Large intestine (tissue), 3 donors: ENCODE data around the gene PSG3. TPM values are rescaled to one million over a fixed set of nuclear protein-coding genes. Genes with fewer than 3 reads are reported as not detected.
"Not testable (repeated sequence)": the region's sequence is repeated elsewhere in the genome, so short reads cannot be mapped to it uniquely, and the experiment has no call there.

Source experiments
- DNase-seq, 2 donors: peaks; one replicate each; pipeline versions ENCODE4 v3.0.0 to v3.0.0-alpha.2; 2013
- H3K27ac ChIP-seq: one replicate; pipeline ENCODE4 v1.5.1; 2013; ENCODE audit warnings: low read length
- H3K27me3 ChIP-seq: 2 replicates; pipeline ENCODE4 v1.6.1; 2013; ENCODE audit warnings: low read length; ENCODE audit not compliant: control insufficient read depth, insufficient read depth
- H3K36me3 ChIP-seq: 2 replicates; pipeline ENCODE4 v1.6.1; 2013; ENCODE audit warnings: low read length; ENCODE audit not compliant: control insufficient read depth, insufficient read depth
- H3K4me1 ChIP-seq: one replicate; pipeline ENCODE4 v1.6.1; 2013; ENCODE audit warnings: low read length; ENCODE audit not compliant: control insufficient read depth, insufficient read depth
- H3K4me3 ChIP-seq: one replicate; pipeline ENCODE4 v1.5.1; 2013; ENCODE audit warnings: low read length
- H3K9me3 ChIP-seq: one replicate; pipeline ENCODE4 v1.6.1; 2013; ENCODE audit warnings: mild to moderate bottlenecking, low read depth, low read length, moderate library complexity; ENCODE audit not compliant: control insufficient read depth
- WGBS: methylation state at CpG from one replicate; pipeline ENCODE4 v1.1.5; 2013; ENCODE audit warnings: low lambda C conversion rate; ENCODE audit not compliant: insufficient coverage; 5-methylcytosine and 5-hydroxymethylcytosine counted together
- polyA plus RNA-seq: library from polyadenylated mRNA; unstranded; fragments of 120-200 nt; gene quantifications from one replicate; pipeline ENCODE4 v1.2.1, GENCODE V29; 2013

Gene PSG3
- polyA plus RNA-seq, 1 donor, result not detected

GRCh38 chr19:42760954-42761923 is 21.0 kb upstream of the PSG3 start:
- H3K27ac ChIP-seq, result not testable (repeated sequence)

DNA sequence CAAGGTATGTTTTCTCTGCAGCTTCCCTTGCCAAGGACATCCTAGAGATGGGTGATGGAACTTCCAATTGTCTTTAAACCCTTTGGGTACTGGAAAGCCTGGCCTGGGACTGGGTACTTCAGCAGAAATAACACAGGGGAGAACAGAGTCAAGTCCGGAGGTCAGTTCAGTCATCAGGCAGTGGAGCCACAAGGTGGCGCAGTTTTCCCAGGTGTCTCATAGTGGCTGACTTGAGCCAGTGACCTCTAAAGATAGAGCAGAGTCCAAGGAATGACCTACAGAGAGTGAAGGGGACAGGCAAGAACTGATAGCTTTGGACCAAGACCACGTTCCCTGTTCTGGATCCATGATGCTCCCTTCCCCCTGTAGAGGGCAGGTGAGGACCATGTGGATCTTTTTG is 18.4 kb upstream of the PSG3 start:
- WGBS, result no CpG with 5 or more reads among the region's 3 CpGs
- not testable (repeated sequence) for H3K4me3 ChIP-seq, H3K27ac ChIP-seq, H3K9me3 ChIP-seq, DNase-seq, H3K4me1 ChIP-seq, H3K27me3 ChIP-seq, H3K36me3 ChIP-seq

More at GRCh38 chr19:42760954-42761923, 21.0 kb upstream of the PSG3 start:
- H3K9me3 ChIP-seq, H3K36me3 ChIP-seq, DNase-seq, H3K27me3 ChIP-seq, H3K4me1 ChIP-seq, H3K4me3 ChIP-seq: not testable (repeated sequence)
- 0% methylated on average over 1 of the region's 7 CpGs for WGBS

DNA sequence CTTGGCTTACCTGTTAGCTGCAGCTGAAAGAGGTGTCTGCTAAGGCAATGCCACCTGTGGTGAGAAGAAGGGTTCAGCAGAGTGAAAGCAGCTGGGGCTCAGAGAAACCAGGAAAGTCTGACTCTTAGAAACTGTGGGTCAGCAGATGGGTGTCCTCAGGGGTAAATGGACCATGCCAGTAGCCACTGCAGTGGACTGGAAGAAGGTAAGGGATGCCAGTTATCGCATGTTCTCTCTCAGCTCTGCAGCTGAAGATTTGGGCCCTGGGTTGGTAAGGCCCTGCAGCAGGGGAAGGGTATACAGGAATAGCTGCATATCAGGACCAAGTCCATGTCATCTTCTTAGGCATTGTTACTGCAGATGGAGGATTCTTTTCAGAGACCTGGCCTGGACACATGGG is 12.0 kb upstream of the PSG3 start:
- not testable (repeated sequence) for H3K27me3 ChIP-seq, DNase-seq, H3K27ac ChIP-seq, H3K36me3 ChIP-seq, H3K4me3 ChIP-seq, H3K4me1 ChIP-seq, H3K9me3 ChIP-seq
- WGBS, result no CpG with 5 or more reads among the region's 1 CpG

GRCh38 chr19:42741726-42742607 is 1.7 kb upstream of the PSG3 start:
- not testable (repeated sequence) for H3K4me3 ChIP-seq, H3K9me3 ChIP-seq, DNase-seq, H3K4me1 ChIP-seq, H3K27me3 ChIP-seq, H3K27ac ChIP-seq, H3K36me3 ChIP-seq
- no CpG with 5 or more reads among the region's 14 CpGs for WGBS

- H3K4me3 ChIP-seq, H3K36me3 ChIP-seq, H3K4me1 ChIP-seq, DNase-seq, H3K27me3 ChIP-seq, H3K9me3 ChIP-seq, H3K27ac ChIP-seq: not testable (repeated sequence)
- WGBS, result no CpG with 5 or more reads among the region's 2 CpGs
Measured at GRCh38 chr19:42737581-42738011, 2.7 kb downstream of the PSG3 start.

DNA sequence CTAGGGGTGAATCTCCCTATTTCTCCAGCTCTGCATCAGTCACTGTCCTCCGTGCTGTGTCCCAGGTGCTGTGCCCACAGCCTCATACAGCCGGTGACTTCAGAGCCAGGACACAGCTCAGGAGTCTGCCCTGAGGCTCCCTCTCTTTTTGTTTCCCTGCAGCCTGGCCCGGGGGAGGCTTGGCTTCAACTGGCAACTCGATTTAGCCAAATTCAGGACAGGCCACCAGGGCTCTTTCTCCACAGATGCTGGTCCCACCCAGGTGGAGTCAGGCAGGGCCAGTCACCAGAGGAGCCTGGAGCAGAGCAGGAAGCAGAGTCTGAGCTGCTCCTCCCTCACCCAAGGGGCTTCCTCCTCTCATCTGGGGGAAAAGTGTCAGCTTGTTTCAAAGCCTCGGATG is 11.9 kb downstream of the PSG3 start:
- DNase-seq, H3K4me1 ChIP-seq, H3K36me3 ChIP-seq, H3K4me3 ChIP-seq, H3K9me3 ChIP-seq, H3K27ac ChIP-seq, H3K27me3 ChIP-seq: not testable (repeated sequence)
- WGBS, result 100% methylated on average over 1 of the region's 5 CpGs

DNA sequence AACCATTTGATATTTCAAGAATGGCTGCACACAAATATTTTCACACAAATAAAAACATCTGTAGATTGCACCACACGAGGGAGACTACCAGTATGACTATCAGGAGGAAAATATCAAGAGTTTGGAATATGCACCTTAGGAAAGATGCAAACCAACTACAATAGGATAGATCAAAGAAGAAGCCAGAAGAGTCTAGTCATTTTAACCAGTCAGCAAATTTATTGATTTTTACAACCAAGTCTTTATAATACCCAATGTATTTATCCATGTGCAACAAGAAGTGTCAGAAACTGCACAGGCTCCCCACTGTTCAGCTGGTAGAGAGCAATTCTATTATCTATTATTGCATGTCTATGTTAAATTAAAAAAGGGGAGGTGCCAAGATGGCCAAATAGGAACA is 26.3 kb downstream of the PSG3 start:
- not testable (repeated sequence) for DNase-seq, H3K4me1 ChIP-seq, H3K4me3 ChIP-seq, H3K27me3 ChIP-seq, H3K36me3 ChIP-seq, H3K9me3 ChIP-seq, H3K27ac ChIP-seq
- no CpG with 5 or more reads among the region's 1 CpG for WGBS

DNA sequence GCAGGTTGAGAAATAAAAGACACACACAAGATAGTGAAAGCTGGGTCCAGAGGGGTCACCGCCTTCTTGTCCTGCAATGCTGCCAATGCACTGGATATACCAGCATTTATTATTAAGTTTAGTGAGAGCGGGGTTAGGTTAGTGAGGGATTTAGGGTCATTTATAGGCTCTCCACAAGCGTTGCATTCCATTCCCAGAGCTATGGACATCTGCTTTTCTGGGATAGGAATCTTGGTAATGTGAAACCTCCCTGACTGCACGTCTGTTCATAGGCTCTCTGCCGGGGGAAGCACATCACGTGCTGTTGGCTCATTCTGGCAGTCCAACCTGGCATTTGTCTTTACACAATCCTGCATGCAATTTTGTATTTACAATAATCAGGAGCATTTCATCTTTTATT is 27.5 kb downstream of the PSG3 start:
- not testable (repeated sequence) for H3K27me3 ChIP-seq, H3K9me3 ChIP-seq, DNase-seq, H3K36me3 ChIP-seq, H3K27ac ChIP-seq, H3K4me3 ChIP-seq, H3K4me1 ChIP-seq
- 100% methylated on average over 1 of the region's 6 CpGs for WGBS

GRCh38 chr19:42710986-42711385 is 29.3 kb downstream of the PSG3 start:
- H3K27me3 ChIP-seq, H3K4me1 ChIP-seq, H3K27ac ChIP-seq, DNase-seq, H3K9me3 ChIP-seq, H3K4me3 ChIP-seq, H3K36me3 ChIP-seq: not testable (repeated sequence)
- WGBS, result no CpG with 5 or more reads among the region's 1 CpG

DNA sequence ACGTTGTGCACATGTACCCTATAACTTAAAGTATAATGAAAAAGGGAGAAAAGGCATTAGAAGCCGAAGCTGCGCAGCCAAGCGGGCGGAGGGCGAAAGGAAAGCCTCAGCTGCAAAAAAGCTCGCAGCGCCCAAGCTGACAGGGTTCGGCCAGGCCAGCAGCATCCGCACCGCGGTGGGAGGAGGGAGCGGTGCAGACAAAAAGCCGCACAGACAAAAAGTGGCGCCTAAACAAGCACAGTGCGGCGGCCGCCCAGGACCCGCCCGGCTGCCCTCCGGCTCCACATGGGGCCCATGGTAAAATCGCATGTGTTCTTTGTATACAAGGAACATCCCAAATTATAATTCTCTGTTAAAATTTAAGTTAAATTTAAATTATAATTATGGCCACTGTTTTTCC is 42.4 kb downstream of the PSG3 start:
- Histone ChIP-seq H3K36me3 (no peaks in the 10 kb centered on the region), H3K4me3 (no peak overlapping the region), H3K4me1 (no peaks in the 10 kb centered on the region), H3K27ac (no peak overlapping the region), H3K27me3 (peaks cover 4% of the 10 kb centered on the region), H3K9me3 (peaks cover 4% of the 10 kb centered on the region)
- no CpG with 5 or more reads among the region's 22 CpGs for WGBS
- no peak for DNase-seq
